ENCODE data around the gene SET. TPM values are rescaled to one million over a fixed set of nuclear protein-coding genes. Genes with fewer than 3 reads are reported as not detected.

Gene SET
- total RNA-seq, 1 experiment from 2014 or later: 1,009 TPM

DNA sequence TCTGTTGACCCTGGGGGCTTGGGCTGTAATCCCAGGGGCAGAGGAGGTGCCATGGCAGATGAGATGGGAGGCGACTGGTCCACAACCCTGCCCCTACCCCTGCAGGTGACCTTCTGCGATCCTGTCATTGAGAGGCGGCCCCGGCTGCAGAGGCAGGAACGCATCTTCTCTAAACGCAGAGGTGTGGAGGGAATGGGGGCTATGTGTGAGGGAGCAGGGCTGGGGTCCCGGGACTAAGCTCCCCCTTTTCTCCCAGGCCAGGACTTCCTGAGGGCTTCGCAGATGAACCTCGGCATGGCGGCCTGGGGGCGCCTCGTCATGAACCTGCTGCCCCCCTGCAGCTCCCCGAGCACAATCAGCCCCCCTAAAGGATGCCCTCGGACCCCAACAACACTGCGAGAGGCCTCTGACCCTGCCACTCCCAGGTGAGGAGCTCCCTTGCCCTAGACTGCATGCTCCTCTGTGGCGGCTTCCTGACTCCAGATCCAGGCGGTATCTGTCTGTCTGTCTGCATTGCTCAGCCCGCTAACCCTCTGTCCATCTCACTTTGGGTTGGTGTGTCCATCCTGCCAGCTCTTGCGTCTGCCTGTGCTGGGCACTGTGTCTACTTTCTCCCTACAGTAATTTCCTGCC, 25.0 kb downstream of the SET start:
- no peak for DNase-seq (ENCODE audit: low spot score)
- intact Hi-C loops (cut with micrococcal nuclease; ENCODE audit: unreplicated experiment): no loop called here
- ChIA-PET POLR2A (ENCODE audit: low non-redundant PET) (no interaction called here), CTCF (no interaction called here)
- Histone ChIP-seq H3K9me3 (ENCODE audit: low read depth, low read length, poor library complexity, severe bottlenecking) (no peaks in the 10 kb centered on the region), H3K27ac (ENCODE audit: low read depth, low read length, poor library complexity, severe bottlenecking) (no peak overlapping the region), H3K4me3 (ENCODE audit: low read depth, low read length, poor library complexity, severe bottlenecking) (no peak overlapping the region), H3K36me3 (ENCODE audit: insufficient read depth, low read length, poor library complexity, severe bottlenecking) (no peaks in the 10 kb centered on the region), H3K4me1 (ENCODE audit: insufficient read depth, low read length, poor library complexity, severe bottlenecking) (no peaks in the 10 kb centered on the region), H3K27me3 (replicated peaks; ENCODE audit: insufficient read depth, low read depth, low read length, poor library complexity) (no peaks in the 10 kb centered on the region)
- BruUV-seq (replicated peaks): no TSS peak
- TF ChIP-seq, protein P1, sequence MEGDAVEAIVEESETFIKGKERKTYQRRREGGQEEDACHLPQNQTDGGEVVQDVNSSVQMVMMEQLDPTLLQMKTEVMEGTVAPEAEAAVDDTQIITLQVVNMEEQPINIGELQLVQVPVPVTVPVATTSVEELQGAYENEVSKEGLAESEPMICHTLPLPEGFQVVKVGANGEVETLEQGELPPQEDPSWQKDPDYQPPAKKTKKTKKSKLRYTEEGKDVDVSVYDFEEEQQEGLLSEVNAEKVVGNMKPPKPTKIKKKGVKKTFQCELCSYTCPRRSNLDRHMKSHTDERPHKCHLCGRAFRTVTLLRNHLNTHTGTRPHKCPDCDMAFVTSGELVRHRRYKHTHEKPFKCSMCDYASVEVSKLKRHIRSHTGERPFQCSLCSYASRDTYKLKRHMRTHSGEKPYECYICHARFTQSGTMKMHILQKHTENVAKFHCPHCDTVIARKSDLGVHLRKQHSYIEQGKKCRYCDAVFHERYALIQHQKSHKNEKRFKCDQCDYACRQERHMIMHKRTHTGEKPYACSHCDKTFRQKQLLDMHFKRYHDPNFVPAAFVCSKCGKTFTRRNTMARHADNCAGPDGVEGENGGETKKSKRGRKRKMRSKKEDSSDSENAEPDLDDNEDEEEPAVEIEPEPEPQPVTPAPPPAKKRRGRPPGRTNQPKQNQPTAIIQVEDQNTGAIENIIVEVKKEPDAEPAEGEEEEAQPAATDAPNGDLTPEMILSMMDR (conservative IDR thresholded peaks at IDR 0.05; ENCODE audit: low read depth, low read length): no peak
- TF ChIP-seq EZH2 (IDR thresholded peaks at IDR 0.05; ENCODE audit: borderline replicate concordance, low read depth, low read length, poor library complexity, severe bottlenecking): no peak

DNA sequence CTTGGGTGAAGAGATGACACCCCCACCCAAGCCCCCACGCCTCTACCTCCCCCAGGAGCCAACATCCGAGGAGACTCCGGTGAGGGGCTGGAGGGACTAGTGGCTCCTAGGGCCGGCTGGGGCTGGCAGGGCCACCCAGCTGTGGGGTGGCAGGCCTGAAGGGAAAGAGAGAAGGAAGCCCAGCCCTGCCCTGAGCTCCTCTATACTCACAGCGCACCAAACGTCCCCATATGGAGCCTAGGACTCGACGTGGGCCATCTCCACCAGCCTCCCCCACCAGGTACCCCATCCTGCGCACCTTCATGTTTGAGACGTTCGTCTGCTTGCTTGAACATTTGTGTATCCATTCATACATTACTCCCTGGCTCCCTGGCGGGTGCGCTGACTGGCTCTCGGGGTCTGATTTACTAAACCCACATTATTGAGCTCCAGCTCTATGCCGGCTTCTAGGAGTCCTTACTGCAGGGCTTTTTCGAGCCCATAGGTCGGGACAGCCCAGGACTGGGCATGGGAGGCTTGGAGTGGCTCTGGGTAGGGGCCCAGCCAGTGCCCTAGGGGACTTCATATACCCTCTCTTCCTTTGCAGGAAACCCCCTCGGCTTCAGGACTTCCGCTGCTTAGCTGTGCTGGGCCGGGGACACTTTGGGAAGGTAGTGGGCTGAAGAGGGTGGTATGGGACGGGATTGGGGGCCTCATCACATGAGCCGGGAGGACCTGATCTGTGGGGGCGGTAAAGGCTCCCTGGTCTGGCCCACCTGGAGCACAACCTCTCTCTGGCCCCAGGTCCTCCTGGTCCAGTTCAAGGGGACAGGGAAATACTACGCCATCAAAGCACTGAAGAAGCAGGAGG, 25.8 kb downstream of the SET start:
- H3K4me1 ChIP-seq (ENCODE audit: insufficient read depth, low read length, poor library complexity, severe bottlenecking): no peaks in the 10 kb centered on the region
- H3K36me3 ChIP-seq (ENCODE audit: insufficient read depth, low read length, poor library complexity, severe bottlenecking): no peaks in the 10 kb centered on the region
- POLR2A ChIA-PET (ENCODE audit: low non-redundant PET): no interaction called here
- CTCF ChIA-PET: no interaction called here
- H3K4me3 ChIP-seq (ENCODE audit: low read depth, low read length, poor library complexity, severe bottlenecking): no peak overlapping the region
- TF ChIP-seq EZH2 (IDR thresholded peaks at IDR 0.05; ENCODE audit: borderline replicate concordance, low read depth, low read length, poor library complexity, severe bottlenecking): no peak
- TF ChIP-seq, protein P1 (conservative IDR thresholded peaks at IDR 0.05; ENCODE audit: low read depth, low read length): no peak
- no peaks in the 10 kb centered on the region for H3K27me3 ChIP-seq (replicated peaks; ENCODE audit: insufficient read depth, low read depth, low read length, poor library complexity)
- DNase-seq (ENCODE audit: low spot score): no peak
- intact Hi-C loops (cut with micrococcal nuclease; ENCODE audit: unreplicated experiment): no loop called here
- no TSS peak for BruUV-seq (replicated peaks)
- no peak overlapping the region for H3K27ac ChIP-seq (ENCODE audit: low read depth, low read length, poor library complexity, severe bottlenecking)
- H3K9me3 ChIP-seq (ENCODE audit: low read depth, low read length, poor library complexity, severe bottlenecking): no peaks in the 10 kb centered on the region

DNA sequence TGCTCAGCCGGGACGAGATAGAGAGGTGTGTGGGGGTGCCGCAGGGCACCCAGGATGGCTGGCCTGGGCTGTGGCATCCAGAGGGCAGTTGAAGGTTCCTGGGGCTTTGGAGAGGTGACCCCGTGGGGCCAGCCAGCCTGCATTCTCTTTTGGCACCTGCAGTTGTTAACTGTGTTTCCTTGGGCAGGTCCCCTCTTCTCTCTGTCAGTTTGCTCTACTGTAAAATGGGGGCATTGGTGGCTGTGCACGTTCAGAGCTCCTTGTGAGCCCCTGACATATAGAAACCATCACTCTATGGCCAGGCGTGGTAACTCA, 26.4 kb downstream of the SET start:
- Histone ChIP-seq H3K27ac (ENCODE audit: low read depth, low read length, poor library complexity, severe bottlenecking) (no peak overlapping the region), H3K9me3 (ENCODE audit: low read depth, low read length, poor library complexity, severe bottlenecking) (no peaks in the 10 kb centered on the region), H3K36me3 (ENCODE audit: insufficient read depth, low read length, poor library complexity, severe bottlenecking) (no peaks in the 10 kb centered on the region), H3K4me3 (ENCODE audit: low read depth, low read length, poor library complexity, severe bottlenecking) (no peak overlapping the region), H3K4me1 (ENCODE audit: insufficient read depth, low read length, poor library complexity, severe bottlenecking) (no peaks in the 10 kb centered on the region), H3K27me3 (replicated peaks; ENCODE audit: insufficient read depth, low read depth, low read length, poor library complexity) (no peaks in the 10 kb centered on the region)
- TF ChIP-seq, protein P1 (conservative IDR thresholded peaks at IDR 0.05; ENCODE audit: low read depth, low read length): no peak
- no peak for TF ChIP-seq EZH2 (IDR thresholded peaks at IDR 0.05; ENCODE audit: borderline replicate concordance, low read depth, low read length, poor library complexity, severe bottlenecking)
- intact Hi-C loops (cut with micrococcal nuclease; ENCODE audit: unreplicated experiment): no loop called here
- no TSS peak for BruUV-seq (replicated peaks)
- ChIA-PET POLR2A (ENCODE audit: low non-redundant PET) (no interaction called here), CTCF (no interaction called here)
- DNase-seq (ENCODE audit: low spot score): no peak

Measured in A673 (cell line).